Stimulated activated CD4-positive, alpha-beta T cell treated with anti-CD3 and anti-CD28 coated beads, Interleukin-4, amount 100 ng/mL, for 24 hours (primary cell): Measurements from ENCODE around the gene CYP2R1.

Experiments used
- DNase-seq: peaks from one replicate; pipeline ENCODE4 v3.0.0-alpha.2; 2020

CYP2R1 gene, protein sequence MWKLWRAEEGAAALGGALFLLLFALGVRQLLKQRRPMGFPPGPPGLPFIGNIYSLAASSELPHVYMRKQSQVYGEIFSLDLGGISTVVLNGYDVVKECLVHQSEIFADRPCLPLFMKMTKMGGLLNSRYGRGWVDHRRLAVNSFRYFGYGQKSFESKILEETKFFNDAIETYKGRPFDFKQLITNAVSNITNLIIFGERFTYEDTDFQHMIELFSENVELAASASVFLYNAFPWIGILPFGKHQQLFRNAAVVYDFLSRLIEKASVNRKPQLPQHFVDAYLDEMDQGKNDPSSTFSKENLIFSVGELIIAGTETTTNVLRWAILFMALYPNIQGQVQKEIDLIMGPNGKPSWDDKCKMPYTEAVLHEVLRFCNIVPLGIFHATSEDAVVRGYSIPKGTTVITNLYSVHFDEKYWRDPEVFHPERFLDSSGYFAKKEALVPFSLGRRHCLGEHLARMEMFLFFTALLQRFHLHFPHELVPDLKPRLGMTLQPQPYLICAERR

DNA sequence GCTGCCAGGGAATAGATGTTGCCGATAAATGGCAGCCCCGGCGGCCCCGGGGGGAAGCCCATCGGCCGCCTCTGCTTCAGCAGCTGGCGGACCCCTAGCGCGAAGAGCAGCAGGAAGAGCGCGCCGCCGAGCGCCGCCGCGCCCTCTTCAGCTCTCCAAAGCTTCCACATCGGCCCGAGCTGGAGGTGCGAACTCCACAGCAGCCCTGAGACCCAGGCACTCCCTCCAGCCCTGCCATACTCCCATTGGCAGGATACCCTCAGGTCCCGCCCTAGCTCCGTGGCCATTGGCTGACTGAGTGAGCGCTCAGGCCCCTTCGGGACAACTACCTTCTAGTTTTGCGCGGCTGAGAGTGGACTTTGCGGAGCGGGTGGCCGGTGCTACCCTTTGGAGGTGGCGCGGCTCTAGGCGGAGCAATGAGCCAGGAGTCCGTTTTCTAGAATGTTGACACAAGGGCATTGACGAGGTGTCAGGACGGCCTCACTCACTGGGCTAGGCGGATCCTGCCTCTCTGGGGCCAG lies at the start of gene CYP2R1:
Gene CYP2R1 (minus strand): TSS at position 196 of the 521 bp plus-strand sequence. CDS start 26 bp downstream, at position 170.
- peak; percentile 91 for DNase-seq

DNA sequence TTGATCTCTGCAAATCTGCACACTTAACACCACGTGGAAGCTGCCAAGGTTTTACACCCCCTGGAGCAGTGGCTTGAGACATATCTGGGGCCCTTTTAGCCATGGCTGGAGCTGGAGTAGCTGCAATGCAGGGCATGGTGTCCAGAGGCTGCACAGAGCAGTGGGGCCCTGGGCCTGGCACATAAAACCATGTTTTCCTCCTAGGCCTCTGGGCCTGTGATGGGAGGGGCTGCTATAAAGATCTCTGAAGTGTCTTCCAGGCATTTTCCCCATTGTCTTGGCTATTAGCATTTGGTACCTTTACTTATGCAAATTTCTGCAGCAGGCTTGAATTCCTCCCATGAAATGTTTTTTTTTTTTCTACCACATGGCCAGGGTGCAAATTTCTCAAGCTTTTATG lies 46.9 kb upstream of the CYP2R1 start:
- no peak for DNase-seq

DNA sequence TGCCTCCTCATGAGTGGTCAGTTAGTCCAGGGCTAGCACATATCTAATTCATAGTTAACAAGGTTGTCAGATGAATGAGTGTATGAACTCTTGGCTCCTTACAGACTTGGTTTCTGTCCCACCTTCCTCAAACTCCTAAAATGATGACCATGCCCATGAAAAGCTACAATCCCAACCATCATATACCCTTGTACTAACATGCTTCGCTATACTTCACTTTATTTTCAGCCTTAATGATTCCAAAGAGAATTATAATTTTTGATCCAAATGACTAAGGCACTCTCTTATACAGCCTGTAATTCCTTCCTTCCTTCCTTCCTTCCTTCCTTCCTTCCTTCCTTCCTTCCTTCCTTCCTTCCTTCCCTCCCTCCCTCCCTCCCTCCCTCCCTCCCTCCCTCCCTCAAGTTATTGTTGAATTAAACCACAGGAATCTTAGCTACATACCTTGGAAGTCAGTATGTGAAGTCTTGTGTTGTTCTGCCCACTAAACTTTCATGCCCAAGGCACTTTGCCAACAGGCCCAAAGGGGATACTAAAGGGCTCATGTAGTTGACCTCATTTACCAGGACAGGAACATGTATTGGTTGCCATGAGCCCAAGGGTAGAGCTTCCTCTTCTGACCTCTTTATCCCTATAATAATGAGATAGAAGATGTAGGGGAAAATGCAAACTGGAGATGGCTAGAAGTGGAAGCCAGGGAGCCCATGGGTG lies 42.8 kb upstream of the CYP2R1 start:
- DNase-seq = no peak

DNA sequence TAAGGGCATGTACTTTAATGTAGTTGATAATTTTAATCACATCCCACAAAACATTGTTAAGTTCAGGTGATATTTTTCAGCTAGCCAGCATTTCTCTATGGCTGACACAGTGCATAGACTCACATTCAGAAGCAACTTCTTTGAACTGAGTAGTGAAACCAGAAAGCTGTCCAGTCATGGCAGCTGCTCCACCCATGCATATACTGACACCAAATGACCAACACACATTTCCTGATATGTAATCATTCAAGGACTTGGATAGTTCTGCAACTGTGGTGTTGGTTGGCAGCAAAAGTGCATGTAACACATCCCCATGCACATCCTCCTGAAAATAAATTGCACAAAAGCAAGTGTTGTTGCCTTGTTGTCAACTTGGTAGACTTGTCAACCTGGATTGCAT lies 40.4 kb upstream of the CYP2R1 start:
- no peak for DNase-seq

DNA sequence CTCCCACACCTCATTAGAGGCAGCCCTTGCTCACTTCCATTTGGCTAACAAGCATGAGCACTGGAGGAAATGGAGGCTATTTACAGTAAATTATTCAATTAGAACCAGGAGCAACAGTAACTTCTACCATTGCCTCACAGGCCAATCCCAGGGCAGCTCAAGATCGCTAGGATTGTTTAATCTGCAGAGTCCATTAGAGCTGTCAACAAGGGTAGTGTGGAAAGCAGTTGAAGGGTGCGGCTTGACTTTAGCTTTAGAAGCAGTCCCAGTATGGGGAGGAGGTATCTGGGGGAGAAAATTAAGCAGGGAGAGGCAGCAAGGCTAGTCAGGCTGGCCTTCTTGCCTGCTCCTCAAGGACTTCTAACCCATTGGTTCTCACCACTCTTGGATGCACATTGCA lies 38.3 kb upstream of the CYP2R1 start:
- DNase-seq = no peak

DNA sequence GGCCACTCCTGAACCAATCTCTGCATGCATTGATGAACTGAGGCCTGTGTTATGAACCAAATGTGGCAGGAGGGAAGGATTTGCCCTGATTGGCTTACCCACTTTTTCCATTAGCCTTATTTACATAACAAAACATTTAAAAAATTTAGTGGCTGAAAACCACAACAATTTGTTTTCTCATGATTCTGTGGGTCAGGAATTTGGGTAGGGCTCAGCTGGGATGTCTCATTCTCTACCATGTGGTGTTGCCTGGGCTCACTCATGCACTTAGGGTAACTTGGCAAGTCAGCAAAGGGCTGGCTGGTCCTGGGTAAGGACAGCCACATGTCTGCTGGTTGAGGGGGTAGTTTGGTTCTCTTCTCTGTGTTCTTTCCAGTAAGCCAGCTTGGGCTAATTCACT lies 35.1 kb upstream of the CYP2R1 start:
- no peak for DNase-seq

DNA sequence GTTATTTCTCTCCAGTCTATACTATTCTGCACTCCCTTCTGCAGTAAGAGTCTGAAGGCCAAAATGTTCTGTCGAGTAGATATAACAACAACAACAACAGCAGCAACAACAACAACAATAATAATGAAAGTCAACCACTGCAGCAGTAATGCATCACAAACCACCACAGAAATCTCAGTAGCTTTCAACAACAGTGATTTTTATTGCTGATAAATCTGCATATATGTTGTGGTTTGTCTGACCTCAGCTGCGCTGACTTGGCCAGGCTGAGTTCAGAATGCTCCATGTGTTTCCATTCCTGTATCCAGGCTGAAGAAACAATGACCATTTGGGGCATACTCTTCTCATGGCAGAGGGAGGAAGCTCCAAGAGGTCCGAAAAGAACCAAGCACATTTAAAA lies 32.3 kb upstream of the CYP2R1 start:
- DNase-seq = no peak

DNA sequence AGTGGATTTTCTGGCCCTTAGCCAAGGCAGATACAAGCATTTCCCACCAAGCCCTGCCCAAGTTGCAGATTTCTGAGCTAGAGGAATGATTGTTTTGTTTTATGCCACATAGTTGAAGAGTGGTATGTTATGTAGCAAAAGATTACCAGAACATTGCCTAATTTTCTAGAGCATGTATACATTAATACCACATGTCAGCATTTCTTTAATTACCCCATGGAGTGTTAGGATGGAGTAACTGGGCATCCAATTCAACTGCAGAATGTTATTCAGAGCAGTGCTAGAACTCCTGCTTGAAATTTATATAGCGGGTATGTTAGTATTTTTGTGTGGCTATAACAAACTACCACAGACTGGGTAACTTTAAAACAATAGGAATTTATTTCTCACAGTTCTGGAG lies 24.4 kb upstream of the CYP2R1 start:
- no peak for DNase-seq

DNA sequence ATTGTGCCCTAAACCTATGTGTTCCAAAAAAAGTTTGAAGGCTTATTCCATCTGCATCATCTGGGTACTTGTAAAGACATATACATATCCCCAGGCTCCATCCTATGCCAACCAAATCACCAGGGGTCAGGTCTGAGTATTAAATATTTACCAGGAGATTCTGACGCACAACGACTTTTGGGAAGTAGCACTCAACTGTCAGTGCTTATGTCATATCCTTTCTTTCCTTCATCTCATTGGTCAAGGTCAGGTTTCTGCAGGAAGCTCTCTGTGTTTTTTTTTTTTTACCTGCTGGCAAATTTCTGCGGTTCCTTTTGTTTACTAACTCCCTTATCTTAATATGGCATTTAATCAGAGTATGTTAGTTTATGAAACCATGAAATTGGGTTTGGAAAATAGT lies 22.5 kb upstream of the CYP2R1 start:
- no peak for DNase-seq

DNA sequence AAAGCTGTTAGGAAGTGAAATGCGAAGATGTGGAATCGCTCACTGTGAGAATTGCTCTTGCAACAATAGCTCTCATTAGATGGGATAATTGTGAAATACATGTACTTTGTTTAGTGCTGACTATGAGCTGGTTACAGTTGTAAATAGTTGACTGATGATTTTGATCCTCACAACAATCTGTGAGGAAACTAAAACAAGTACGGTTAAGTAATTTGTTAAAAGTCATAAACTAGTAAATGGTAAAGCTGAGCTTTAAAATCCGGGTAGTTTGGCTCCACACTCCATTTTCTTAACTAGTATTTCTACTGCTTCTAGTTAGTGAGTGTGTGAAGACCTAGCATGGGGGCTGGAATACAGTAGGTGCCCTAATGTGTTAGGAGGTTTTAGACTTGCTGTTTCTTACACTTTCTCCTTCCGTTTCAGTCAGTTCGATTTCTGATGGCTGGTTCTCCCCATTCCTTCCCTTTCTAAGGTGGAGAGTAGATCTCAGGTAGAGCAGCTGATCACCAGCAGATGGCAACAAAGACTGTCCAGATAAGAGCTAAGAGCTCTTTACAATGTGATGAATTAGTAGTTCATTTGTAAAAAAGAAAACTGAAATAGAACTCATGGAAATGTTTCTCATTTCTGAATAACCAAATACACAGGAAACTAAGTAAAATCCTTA lies 16.3 kb upstream of the CYP2R1 start:
- DNase-seq = peak; percentile 42

DNA sequence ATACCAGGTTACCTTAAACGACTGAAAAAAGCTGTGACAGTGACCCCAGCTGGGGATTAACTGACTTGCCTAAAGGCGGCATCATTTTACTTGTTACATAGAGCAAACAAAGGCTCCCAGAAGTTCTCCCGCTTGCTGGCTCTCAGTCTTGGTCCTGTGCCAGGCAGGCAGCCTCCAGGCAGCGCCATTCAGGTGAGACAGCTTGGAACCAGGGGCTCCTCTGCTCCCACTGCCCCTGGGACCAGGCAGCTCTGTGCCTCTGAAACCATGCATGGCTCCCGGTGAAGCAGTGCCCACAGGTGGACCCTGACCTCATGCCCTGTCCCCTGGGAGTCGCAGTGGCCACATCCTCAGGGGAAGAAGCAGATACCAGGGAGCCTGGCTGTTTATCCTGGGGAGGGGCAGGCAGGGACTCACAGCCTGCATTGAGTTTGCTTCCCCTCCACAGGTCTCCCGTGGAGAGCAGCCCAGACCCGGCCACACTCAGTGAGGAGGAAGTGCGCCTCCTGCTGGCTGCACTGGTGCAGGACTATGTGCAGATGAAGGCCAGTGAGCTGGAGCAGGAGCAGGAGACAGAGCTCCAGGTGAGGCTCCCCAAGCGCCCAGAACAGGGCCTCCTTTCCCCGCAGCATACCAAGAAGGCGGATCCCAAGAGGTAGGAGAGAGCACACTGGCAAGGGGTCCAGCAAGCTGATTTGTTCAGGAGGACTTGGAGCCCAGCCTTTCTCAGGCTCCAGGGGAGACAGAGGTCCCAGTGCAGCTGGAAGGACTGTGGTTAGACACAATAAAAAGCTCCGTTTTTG lies 15.6 kb upstream of the CYP2R1 start:
- peak; percentile 89 for DNase-seq

DNA sequence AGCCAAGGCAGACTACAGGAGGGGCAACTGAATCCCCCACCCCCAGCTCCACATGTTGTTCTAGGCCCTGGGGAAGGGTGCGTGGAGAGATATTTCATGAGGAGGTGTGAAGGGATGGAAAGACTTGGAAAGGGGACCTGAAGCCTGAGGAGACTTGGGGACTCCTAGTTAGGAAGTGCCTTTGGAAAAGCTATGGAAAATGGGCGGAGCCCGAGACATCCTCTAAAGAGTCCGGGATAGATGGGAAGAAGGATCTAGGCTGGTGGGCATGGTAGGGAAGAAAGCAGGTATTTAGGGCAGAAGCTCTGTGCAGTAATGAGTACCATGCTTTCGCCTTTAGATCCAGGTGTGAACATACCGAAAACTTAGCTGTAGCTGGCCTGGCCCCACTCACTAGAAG lies 15.0 kb upstream of the CYP2R1 start:
- DNase-seq = no peak

DNA sequence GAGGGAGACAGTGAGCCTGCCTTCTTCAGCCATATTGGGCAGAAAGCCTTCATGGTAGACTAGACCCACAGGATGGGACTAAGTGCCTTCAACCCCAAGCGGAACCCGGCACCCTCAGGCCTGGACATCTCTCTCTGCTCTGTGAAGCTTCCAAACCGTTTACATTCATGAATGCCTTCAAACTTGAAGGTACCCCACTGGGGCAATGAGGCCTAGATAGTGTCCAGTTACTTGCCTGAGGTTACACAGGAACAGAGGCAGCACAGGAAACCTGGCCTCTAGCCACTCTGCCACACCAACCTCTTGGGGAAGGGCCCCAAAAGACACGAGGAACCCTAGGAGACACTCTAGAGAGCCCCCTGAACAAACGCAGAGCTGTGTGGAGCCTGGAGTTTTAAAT lies 14.5 kb upstream of the CYP2R1 start:
- DNase-seq = no peak

DNA sequence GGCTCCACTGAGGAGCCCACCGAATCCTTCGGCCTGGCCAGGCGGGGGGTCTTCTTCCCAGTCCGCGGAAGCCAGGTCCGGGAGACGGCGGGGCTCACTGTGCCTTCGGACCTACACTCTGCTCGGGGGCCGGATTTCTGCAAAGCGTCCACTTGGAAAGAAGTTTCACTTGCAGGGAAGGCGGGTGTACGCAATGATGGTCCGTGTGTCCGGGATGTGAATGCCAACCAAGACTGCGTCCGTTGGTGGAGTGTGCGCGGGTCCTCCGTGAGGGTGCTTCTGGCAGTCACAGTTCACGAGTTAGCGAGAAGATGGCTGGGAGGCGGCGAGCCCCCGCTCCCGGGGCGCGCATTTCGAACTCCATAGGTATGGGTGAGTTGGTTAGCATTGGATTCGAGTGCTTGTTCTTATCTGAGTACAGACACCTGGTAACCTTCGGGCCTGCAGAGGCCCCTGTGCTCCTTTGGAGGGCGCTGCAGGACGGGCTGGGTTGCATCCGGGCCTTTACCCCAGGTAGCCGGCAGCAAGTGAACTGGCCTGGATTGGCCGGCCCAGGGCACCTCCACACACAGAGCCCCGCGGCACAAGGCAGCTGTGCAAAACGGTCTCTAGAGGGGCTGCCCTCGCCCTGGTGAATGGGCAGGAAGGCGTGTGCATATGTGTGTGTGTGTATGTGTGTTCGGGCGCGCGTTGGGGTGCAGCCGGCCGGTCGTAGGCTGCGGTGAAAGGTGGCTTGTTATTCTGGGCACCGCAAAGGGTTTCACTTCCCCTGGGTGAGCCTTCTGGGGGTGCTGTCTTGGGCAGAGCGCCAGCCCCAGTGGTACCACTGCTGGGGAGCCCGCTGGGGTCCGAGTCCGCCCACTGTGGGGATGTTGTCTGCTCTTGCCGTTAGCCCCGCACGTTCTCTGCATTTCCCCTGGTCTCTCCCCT lies 13.3 kb upstream of the CYP2R1 start:
- peak; percentile 68 for DNase-seq

DNA sequence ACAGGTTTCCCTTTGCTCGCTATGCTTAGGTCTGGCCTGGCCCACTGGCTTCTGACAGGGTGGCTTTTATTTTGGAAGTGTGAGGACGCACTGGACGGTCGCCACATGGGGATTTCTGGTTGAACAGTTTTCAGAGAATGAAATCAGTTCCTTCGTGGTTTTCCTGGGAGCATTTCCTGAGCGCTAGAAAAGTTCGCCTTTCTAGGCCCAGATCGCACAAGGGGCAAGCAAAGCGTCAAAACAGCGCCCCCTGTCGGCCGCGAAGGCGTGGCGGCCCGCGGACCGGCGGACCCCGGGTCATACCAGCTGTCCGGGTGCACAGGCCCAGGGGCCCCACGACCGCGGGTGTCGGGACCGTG lies 12.7 kb upstream of the CYP2R1 start:
- DNase-seq = peak; percentile 87

DNA sequence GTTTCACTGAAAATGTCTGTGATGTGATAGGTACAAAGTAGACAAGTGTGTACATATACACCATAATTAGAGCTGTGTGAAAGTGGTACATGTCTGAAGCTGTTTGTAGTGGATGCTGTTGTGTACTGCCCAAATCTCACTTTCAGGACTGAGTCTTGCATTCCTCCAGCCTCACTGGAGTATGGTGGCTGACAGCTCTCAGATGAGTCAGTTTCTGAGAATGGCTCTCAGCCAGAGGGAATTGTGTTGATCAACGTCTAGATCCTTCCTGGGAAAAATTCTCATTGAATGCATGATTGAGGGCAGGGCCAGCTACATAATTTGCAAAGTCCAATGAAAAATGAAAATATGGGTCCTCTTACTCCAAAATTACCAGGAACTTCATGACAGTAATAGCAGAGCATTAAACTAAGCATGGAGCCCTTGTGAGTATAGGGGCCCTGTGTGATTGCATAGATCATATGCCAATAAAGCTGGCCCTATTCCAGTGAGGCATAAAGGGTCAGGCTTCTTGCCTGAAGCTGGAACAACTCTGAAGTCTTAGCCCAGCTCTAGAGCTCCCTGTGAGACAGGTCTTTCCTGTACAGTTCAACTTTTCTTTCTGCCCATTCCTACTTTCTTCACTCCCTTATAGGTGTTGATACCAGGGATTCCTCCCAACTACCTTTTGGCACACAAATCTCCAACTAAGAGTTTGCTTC lies 10.8 kb upstream of the CYP2R1 start:
- DNase-seq = no peak

DNA sequence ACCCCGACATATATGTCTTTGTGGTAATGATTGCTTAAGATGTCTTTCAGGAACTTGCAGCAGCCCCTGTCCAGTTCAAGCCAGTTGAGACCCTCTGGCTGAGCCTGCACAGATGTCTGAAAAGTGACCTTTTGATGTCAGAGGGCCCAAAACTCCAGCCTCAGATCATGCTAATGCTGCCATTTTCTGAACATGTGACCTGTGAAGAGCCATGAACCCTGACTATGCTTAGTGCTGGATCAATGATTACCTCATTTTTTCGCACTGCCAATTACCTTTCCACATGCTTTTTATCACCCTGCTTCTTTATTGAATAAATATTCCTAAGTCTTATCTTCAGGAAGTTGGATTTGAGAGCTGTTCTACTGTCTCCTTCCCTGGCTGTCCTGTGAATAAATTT lies 6.9 kb upstream of the CYP2R1 start:
- DNase-seq = no peak

DNA sequence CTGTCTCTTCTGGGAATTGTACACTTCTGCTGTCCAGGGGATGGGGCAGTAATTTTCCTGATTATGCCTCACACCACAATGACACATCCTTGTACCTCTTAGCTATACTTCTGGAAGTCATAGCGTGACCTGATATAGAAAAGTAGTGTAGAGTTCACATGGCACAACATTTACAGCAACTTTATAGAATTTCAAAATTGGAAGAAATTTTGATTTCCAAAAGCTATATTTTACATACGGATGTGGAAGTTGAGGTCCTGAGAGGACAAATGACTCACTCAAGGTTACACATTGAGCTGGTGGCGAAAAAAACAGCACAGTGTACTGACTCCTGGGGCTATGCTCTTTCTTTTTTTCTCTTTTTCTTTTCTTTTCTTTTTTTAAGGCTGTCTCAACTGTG lies 6.3 kb upstream of the CYP2R1 start:
- DNase-seq = no peak

DNA sequence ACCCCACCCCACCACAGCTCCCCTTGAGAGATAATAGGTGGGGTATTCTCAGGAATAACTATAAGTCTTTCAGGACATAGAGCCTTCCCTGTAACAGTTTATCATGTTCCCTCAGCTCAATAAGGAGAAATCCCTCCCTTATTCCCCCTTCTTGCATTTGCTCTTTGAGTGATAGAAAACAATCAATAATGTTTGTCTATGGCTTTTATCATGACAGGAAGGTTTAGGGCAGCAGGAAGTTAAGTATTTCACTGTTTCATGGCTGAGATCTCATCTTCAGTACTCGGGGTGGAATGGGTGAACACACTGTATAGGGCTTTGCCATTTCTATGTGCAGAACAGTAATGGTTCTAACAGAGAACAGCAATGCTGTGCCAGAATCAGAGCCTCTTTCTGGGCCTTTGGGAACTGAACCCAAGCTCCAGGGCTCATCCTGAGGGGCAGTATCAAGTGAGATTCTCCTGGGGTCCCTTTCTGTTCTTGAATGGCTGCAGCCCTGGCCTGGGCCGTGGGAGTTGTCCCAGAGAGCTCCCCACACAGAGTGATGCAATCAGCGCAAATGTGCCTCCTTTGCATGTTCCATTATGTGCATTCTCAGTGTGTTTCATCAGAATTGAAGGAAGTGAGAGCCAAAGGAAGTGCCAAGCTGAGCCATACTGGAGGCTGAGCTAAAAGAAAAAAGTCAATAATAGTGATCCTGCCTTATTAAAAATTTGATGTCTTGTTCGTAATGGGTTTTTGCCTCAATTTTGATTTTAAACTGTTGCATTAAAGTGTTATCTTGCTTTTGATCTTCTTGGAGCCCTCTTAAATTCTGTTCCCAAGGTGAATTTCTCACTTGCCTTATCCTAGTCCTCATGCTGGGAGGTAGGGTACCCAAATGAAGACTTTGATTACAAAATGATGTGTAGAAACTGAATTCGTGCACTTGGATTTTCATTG lies 2.9 kb upstream of the CYP2R1 start:
- no peak for DNase-seq

DNA sequence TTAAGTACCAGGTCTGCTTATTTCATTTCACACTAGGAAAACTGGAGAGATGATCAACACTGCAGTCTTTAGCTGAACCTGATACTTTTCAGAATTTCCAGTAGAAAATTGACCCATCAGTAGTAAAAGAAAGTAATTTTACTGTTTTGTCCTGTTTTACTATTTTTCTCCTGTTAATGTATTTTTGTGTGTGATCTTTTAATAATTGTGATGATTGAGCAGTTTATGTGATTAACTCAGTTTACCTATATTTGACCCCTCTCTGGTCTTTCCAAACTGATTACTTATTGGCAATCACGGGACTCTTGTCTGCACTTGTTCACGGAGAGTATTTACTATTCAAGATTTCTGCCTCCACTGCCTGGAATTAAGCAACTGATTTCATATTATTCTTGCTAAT lies 546 bp upstream of the CYP2R1 start:
- DNase-seq = no peak
